Measurements from ENCODE around the gene ZFPL1. TPM values are rescaled to one million over a fixed set of nuclear protein-coding genes. Genes with fewer than 3 reads are reported as not detected.
A peak's percentile ranks its signal among the peaks of the same experiment; 100 is the strongest.

Gene ZFPL1
- total and polyA plus RNA-seq, 10 of the 15 experiments (the other 5 are each of a cell fraction or from before 2014, with no cell fraction given): 2.2 to 37.8 (median 27.0) TPM

- no peak for TF ChIP-seq ZBTB33 (IDR thresholded peaks at IDR 0.05)
- TF ChIP-seq SRF (IDR thresholded peaks at IDR 0.05; ENCODE audit: low read depth in 2 of 2, low read length in 2 of 2): no peak
- TF ChIP-seq RCOR1 (conservative IDR thresholded peaks at IDR 0.05; ENCODE audit: low read depth, low read length): no peak
- TF ChIP-seq MYC (IDR thresholded peaks at IDR 0.05; ENCODE audit: insufficient read depth, insufficient read length, insufficient replicate concordance, low read length, severe bottlenecking): no peak
- TF ChIP-seq BACH1 (IDR thresholded peaks at IDR 0.05; ENCODE audit: borderline replicate concordance): no peak
- TF ChIP-seq CTCF (IDR thresholded peaks at IDR 0.05 in 2 of 3, conservative IDR thresholded peaks at IDR 0.05 in 1 of 3; ENCODE audit: control insufficient read depth in 2 of 3, extremely low read depth in 1 of 3, insufficient read depth in 1 of 3, low read depth in 3 of 3, low read length in 3 of 3): no peak
- TF ChIP-seq POLR2AphosphoS5 (IDR thresholded peaks at IDR 0.05; ENCODE audit: low read length): no peak
- TF ChIP-seq GATAD2B (conservative IDR thresholded peaks at IDR 0.05; ENCODE audit: low read depth): no peak
- TF ChIP-seq NFIC (IDR thresholded peaks at IDR 0.05; ENCODE audit: low read depth, low read length): no peak
- ChIA-PET RAD21 (ENCODE audit: unreplicated experiment) (no interaction called here), CTCF (no interaction called here), POLR2A (no interaction called here), SMC1A (ENCODE audit: uncharacterized antibody, unreplicated experiment) (no interaction called here)
- DNase-seq (ENCODE audit: low read depth, low spot score) (no peak), ATAC-seq (no peak), FAIRE-seq (no peak)
- peaks cover 11% of the 10 kb centered on the region for H3K4me1 ChIP-seq (ENCODE audit: control insufficient read depth, insufficient read depth, low read length)
- no peaks in the 10 kb centered on the region for H3K27me3 ChIP-seq (replicated peaks in 1 of 2; ENCODE audit: control insufficient read depth in 2 of 2, insufficient read depth in 2 of 2, low read length in 1 of 2)
- no TSS peak for BruUV-seq (replicated peaks)
- no peaks in the 10 kb centered on the region for H3K9me3 ChIP-seq (replicated peaks; ENCODE audit: control insufficient read depth, insufficient read depth, low read length)
- H3K9ac ChIP-seq (ENCODE audit: control insufficient read depth, insufficient read depth, low read length): peak overlapping the region; percentile 19; the same call in 1 of the 2 replicates
- no peak overlapping the region for H3K27ac ChIP-seq (ENCODE audit: control insufficient read depth, insufficient read depth)
- H2AFZ ChIP-seq (ENCODE audit: control insufficient read depth, low read depth, low read length): peak overlapping the region; percentile 66
- no peak overlapping the region for H3K4me3 ChIP-seq
- H3K79me2 ChIP-seq (ENCODE audit: control insufficient read depth, insufficient read depth, low read length): no peaks in the 10 kb centered on the region
- H3K4me2 ChIP-seq (ENCODE audit: control insufficient read depth, insufficient read depth): peak overlapping the region; percentile 77
- no peaks in the 10 kb centered on the region for H4K20me1 ChIP-seq (ENCODE audit: control insufficient read depth, insufficient read depth)
- WGBS (ENCODE audit: insufficient coverage, insufficient replicate concordance, low lambda C conversion rate, missing lambda C conversion rate): 70% methylated on average over 52 of the region's 56 CpGs
- peaks cover 0 to 5% of the 10 kb centered on the region in 2 experiments; a peak in 3 of 4 replicates for H3K36me3 ChIP-seq (ENCODE audit: control insufficient read depth in 2 of 2, insufficient read depth in 2 of 2, low read length in 1 of 2)
- in situ Hi-C loops (cut with MboI): no loop called here
- intact Hi-C loops (cut with micrococcal nuclease; ENCODE audit: unreplicated experiment): no loop called here
Measured at GRCh38 chr11:65047581-65048422, 36.2 kb upstream of the ZFPL1 start.

All from GM12878 (cell line).